Hepatocyte (in vitro differentiated cells): ENCODE data around the gene INTS15. TPM values are rescaled to one million over a fixed set of nuclear protein-coding genes. Genes with fewer than 3 reads are reported as not detected.

Experiments used
- DNase-seq: peaks from one replicate; pipeline ENCODE4 v3.0.0-alpha.2; 2016; ENCODE audit warnings: low spot score
- H2AFZ ChIP-seq: fragments of 200-600 bp; sonication (generic); 2 replicates; pipeline ENCODE4 v1.6.0; 2016; ENCODE audit warnings: antibody characterized with exemption, mild to moderate bottlenecking
- H3K27ac ChIP-seq: fragments of 200-600 bp; sonication (generic); 2 replicates; pipeline ENCODE4 v1.5.1; 2016; ENCODE audit warnings: mild to moderate bottlenecking
- H3K27me3 ChIP-seq: fragments of 200-600 bp; sonication (generic); 2 replicates; pipeline ENCODE4 v1.6.1; 2016
- H3K36me3 ChIP-seq: fragments of 200-600 bp; sonication (generic); replicated peaks from 2 replicates; pipeline ENCODE4 v1.5.1; 2016; ENCODE audit warnings: low read depth; ENCODE audit not compliant: insufficient read depth
- H3K4me1 ChIP-seq: fragments of 200-600 bp; sonication (generic); 2 replicates; pipeline ENCODE4 v1.5.1; 2016; ENCODE audit warnings: mild to moderate bottlenecking, moderate library complexity; ENCODE audit not compliant: insufficient read depth
- H3K4me2 ChIP-seq: fragments of 200-600 bp; sonication (generic); 2 replicates; pipeline ENCODE4 v1.6.0; 2016
- H3K4me3 ChIP-seq: fragments of 200-600 bp; sonication (generic); 2 replicates; pipeline ENCODE4 v1.5.1; 2016; ENCODE audit warnings: mild to moderate bottlenecking
- H3K79me2 ChIP-seq: fragments of 200-600 bp; sonication (generic); 2 replicates; pipeline ENCODE4 v1.6.0; 2017; ENCODE audit warnings: mild to moderate bottlenecking
- H3K9me2 ChIP-seq: fragments of 200-600 bp; sonication (generic); replicated peaks from 2 replicates; pipeline ENCODE4 v1.6.0; 2017; ENCODE audit warnings: mild to moderate bottlenecking; ENCODE audit not compliant: insufficient read depth
- H3K9me3 ChIP-seq: fragments of 200-600 bp; sonication (generic); 2 replicates; pipeline ENCODE4 v1.5.1; 2016; ENCODE audit warnings: low read depth, mild to moderate bottlenecking
- H4K20me1 ChIP-seq: fragments of 200-600 bp; sonication (generic); 2 replicates; pipeline ENCODE4 v1.6.0; 2016; ENCODE audit warnings: mild to moderate bottlenecking; ENCODE audit not compliant: insufficient read depth, poor library complexity, severe bottlenecking
- CTCF ChIP-seq: fragments of 200-600 bp; sonication (generic); IDR thresholded peaks from 2 replicates; pipeline ENCODE4 v1.5.1; 2016; ENCODE audit warnings: antibody characterized with exemption, mild to moderate bottlenecking; ENCODE audit not compliant: poor library complexity
- EZH2 ChIP-seq: fragments of 200-600 bp; sonication (generic); IDR thresholded peaks from 2 replicates; pipeline ENCODE4 v1.6.1; 2016; ENCODE audit warnings: antibody characterized with exemption, mild to moderate bottlenecking, borderline replicate concordance
- EZH2phosphoT487 ChIP-seq: fragments of 200-600 bp; sonication (generic); IDR thresholded peaks from one replicate; pipeline ENCODE4 v1.6.1; 2018; ENCODE audit warnings: antibody characterized with exemption, mild to moderate bottlenecking, low read depth, moderate library complexity; ENCODE audit not compliant: unreplicated experiment, severe bottlenecking
- WGBS: methylation state at CpG from one replicate; pipeline ENCODE4 v1.1.6; 2016; ENCODE audit warnings: low lambda C conversion rate; ENCODE audit errors: missing lambda C conversion rate; 5-methylcytosine and 5-hydroxymethylcytosine counted together
- polyA plus RNA-seq: library from polyadenylated mRNA; unstranded; fragments of >200 nt; fragmentation: Nextera tagmentation; extraction: Ambion mirVana; gene quantifications from 2 replicates; pipeline ENCODE4 v1.2.1, GENCODE V29; 2016
- total RNA-seq: library from RNA; depleted of rRNA; stranded (reverse); fragments of >200 nt; gene quantifications from 2 replicates; pipeline ENCODE4 v1.2.3, GENCODE V29; 2014

Gene INTS15
- total and polyA plus RNA-seq, 2 experiments from 2014 or later: 21.4 to 26.1 TPM

GRCh38 chr7:6562106-6562505, 27.7 kb upstream of the INTS15 start:
- 100% methylated on average over 1 of the region's 1 CpG for WGBS
- Histone ChIP-seq H3K79me2 (no peaks in the 10 kb centered on the region), H4K20me1 (no peaks in the 10 kb centered on the region), H3K4me3 (no peak overlapping the region), H2AFZ (no peak overlapping the region), H3K4me1 (no peaks in the 10 kb centered on the region), H3K27me3 (no peaks in the 10 kb centered on the region), H3K36me3 (no peaks in the 10 kb centered on the region), H3K4me2 (no peak overlapping the region), H3K9me2 (no peaks in the 10 kb centered on the region), H3K9me3 (no peaks in the 10 kb centered on the region), H3K27ac (no peak overlapping the region)
- TF ChIP-seq EZH2 (no peak), CTCF (no peak), EZH2phosphoT487 (no peak)
- DNase-seq: no peak

- no peaks in the 10 kb centered on the region for H3K9me3 ChIP-seq
Observed at GRCh38 chr7:6563936-6564770, 25.7 kb upstream of the INTS15 start.

GRCh38 chr7:6565655-6566054, 24.2 kb upstream of the INTS15 start:
- Histone ChIP-seq H4K20me1 (no peaks in the 10 kb centered on the region), H2AFZ (no peak overlapping the region), H3K9me2 (no peaks in the 10 kb centered on the region), H3K27ac (no peak overlapping the region), H3K9me3 (no peaks in the 10 kb centered on the region), H3K36me3 (no peaks in the 10 kb centered on the region), H3K4me1 (no peaks in the 10 kb centered on the region), H3K4me2 (no peak overlapping the region), H3K4me3 (no peak overlapping the region), H3K79me2 (no peaks in the 10 kb centered on the region), H3K27me3 (no peaks in the 10 kb centered on the region)
- no peak for DNase-seq
- WGBS: 86% methylated on average over 4 of the region's 4 CpGs
- TF ChIP-seq CTCF: no peak
- TF ChIP-seq EZH2: no peak
- no peak for TF ChIP-seq EZH2phosphoT487

More at GRCh38 chr7:6563936-6564770, 25.7 kb upstream of the INTS15 start:
- no peaks in the 10 kb centered on the region for H3K9me2 ChIP-seq
- TF ChIP-seq EZH2 (no peak), EZH2phosphoT487 (no peak), CTCF (no peak)
- H3K27ac ChIP-seq: no peak overlapping the region
- no peak overlapping the region for H3K4me2 ChIP-seq
- H3K4me1 ChIP-seq: no peaks in the 10 kb centered on the region
- DNase-seq: no peak
- no peaks in the 10 kb centered on the region for H3K36me3 ChIP-seq
- no peak overlapping the region for H3K4me3 ChIP-seq
- H2AFZ ChIP-seq: no peak overlapping the region
- no peaks in the 10 kb centered on the region for H3K27me3 ChIP-seq
- H4K20me1 ChIP-seq: no peaks in the 10 kb centered on the region
- 95% methylated on average over 12 of the region's 12 CpGs for WGBS
- H3K79me2 ChIP-seq: no peaks in the 10 kb centered on the region
